ENCODE results near the gene PRUNE2. TPM values are rescaled to one million over a fixed set of nuclear protein-coding genes. Genes with fewer than 3 reads are reported as not detected.

Gene PRUNE2
- total and polyA plus RNA-seq, 4 donors = 38.1 to 558 (median 198) TPM

DNA sequence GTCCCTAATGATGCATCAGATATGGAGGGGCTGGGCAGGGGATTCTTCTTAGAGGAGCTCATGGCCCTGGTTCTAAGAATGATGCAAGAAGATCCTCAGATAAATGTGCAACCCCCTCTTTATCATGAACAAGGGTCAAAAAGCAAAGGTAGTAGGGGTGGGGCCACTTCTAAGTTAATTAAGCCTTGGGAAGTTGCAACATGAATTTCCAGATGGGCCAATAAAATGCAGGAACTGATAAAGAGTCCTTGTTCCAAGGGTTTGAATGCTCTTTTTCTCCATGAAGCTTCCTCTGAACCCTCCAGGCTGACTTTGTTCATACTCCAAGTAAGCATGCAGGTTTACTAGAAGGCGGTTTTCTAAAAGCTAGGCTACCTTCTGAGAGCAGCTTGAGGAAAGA is 116.1 kb downstream of the PRUNE2 start:
- no peak overlapping the region for H3K4me3 ChIP-seq (ENCODE audit: low read length in 2 of 2)
- intact Hi-C loops (cut with DNase I) = no loop called here
- no peak for ATAC-seq (ENCODE audit: low FRiP score)
- 96 to 98% methylated on average over 1 of the region's 1 CpG for WGBS, 2 donors
- no peaks in the 10 kb centered on the region for H3K4me1 ChIP-seq (ENCODE audit: control insufficient read depth in 1 of 2, insufficient read depth in 2 of 2, low read length in 2 of 2)
- H3K27ac ChIP-seq (ENCODE audit: low read depth in 1 of 2, low read length in 2 of 2) = no peak overlapping the region
- DNase-seq = no peak
- H3K9me3 ChIP-seq (ENCODE audit: control insufficient read depth, low read length) = no peaks in the 10 kb centered on the region
- H3K36me3 ChIP-seq (ENCODE audit: control insufficient read depth in 1 of 2, insufficient read depth in 2 of 2, low read length in 1 of 2) = peaks cover 0 to 3% of the 10 kb centered on the region in 2 donors
- no peaks in the 10 kb centered on the region for H3K27me3 ChIP-seq (ENCODE audit: control insufficient read depth in 1 of 2, insufficient read depth in 2 of 2, low read length in 1 of 2)

DNA sequence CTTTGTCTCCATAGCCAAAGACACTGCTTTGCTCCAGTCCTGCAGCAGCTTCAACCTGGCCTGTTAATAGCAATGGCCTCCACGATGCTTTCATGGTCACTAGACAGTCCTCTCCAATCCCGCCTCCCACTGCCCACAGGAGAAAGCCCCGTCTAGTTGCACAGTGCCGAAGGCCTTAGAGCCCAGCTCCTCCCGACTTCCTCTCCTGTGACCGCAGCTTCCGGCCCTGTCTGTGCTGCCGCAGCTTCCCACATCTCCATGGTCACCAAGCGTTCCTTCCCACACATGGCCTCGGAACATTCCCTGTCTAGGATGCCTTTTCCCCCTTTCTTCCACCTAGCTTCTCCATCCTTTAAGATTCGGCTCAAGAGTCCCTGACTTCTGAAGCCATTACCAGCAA is 118.2 kb downstream of the PRUNE2 start:
- Histone ChIP-seq H3K4me1 (ENCODE audit: control insufficient read depth in 1 of 2, insufficient read depth in 2 of 2, low read length in 2 of 2) (no peaks in the 10 kb centered on the region), H3K36me3 (ENCODE audit: control insufficient read depth in 1 of 2, insufficient read depth in 2 of 2, low read length in 1 of 2) (peaks cover 3% of the 10 kb centered on the region in 2 donors), H3K27me3 (ENCODE audit: control insufficient read depth in 1 of 2, insufficient read depth in 2 of 2, low read length in 1 of 2) (no peaks in the 10 kb centered on the region), H3K27ac (ENCODE audit: low read depth in 1 of 2, low read length in 2 of 2) (no peak overlapping the region), H3K4me3 (ENCODE audit: low read length in 2 of 2) (no peak overlapping the region), H3K9me3 (ENCODE audit: control insufficient read depth, low read length) (no peaks in the 10 kb centered on the region)
- DNase-seq (no peak), ATAC-seq (ENCODE audit: low FRiP score) (no peak)
- 93 to 94% methylated on average over 11 of the region's 11 CpGs for WGBS, 2 donors
- intact Hi-C loops (cut with DNase I) = no loop called here

DNA sequence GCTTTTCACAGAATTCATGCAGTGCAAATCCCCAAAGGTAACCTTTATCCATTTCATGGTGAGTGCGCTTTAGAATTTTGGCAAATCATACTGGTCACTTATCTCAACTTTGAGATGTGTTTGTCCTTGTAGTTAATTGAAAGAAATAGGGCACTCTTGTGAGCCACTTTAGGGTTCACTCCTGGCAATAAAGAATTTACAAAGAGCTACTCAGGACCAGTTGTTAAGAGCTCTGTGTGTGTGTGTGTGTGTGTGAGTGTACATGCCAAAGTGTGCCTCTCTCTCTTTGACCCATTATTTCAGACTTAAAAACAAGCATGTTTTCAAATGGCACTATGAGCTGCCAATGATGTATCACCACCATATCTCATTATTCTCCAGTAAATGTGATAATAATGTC is 120.4 kb downstream of the PRUNE2 start:
- DNase-seq = no peak
- no peaks in the 10 kb centered on the region for H3K9me3 ChIP-seq (ENCODE audit: control insufficient read depth, low read length)
- no peak overlapping the region for H3K27ac ChIP-seq (ENCODE audit: low read depth in 1 of 2, low read length in 2 of 2)
- H3K27me3 ChIP-seq (ENCODE audit: control insufficient read depth in 1 of 2, insufficient read depth in 2 of 2, low read length in 1 of 2) = no peaks in the 10 kb centered on the region
- intact Hi-C loops (cut with DNase I) = no loop called here
- no peaks in the 10 kb centered on the region for H3K4me1 ChIP-seq (ENCODE audit: control insufficient read depth in 1 of 2, insufficient read depth in 2 of 2, low read length in 2 of 2)
- H3K4me3 ChIP-seq (ENCODE audit: low read length in 2 of 2) = no peak overlapping the region
- H3K36me3 ChIP-seq (ENCODE audit: control insufficient read depth in 1 of 2, insufficient read depth in 2 of 2, low read length in 1 of 2) = peaks cover 3 to 4% of the 10 kb centered on the region in 2 donors
- no peak for ATAC-seq (ENCODE audit: low FRiP score)
- 90 to 93% methylated on average over 1 of the region's 1 CpG for WGBS, 2 donors

DNA sequence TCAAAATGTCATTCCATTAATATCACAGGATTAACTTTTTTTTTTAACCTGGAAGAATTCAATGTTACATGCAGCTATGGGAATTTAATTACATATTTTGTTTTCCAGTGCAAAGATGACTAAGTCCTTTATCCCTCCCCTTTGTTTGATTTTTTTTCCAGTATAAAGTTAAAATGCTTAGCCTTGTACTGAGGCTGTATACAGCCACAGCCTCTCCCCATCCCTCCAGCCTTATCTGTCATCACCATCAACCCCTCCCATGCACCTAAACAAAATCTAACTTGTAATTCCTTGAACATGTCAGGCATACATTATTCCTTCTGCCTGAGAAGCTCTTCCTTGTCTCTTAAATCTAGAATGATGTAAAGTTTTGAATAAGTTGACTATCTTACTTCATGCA is 121.0 kb downstream of the PRUNE2 start:
- ATAC-seq (ENCODE audit: low FRiP score) (no peak), DNase-seq (no peak)
- H3K36me3 ChIP-seq (ENCODE audit: control insufficient read depth in 1 of 2, insufficient read depth in 2 of 2, low read length in 1 of 2) = peaks cover 3 to 4% of the 10 kb centered on the region in 2 donors
- no peak overlapping the region for H3K4me3 ChIP-seq (ENCODE audit: low read length in 2 of 2)
- H3K9me3 ChIP-seq (ENCODE audit: control insufficient read depth, low read length) = no peaks in the 10 kb centered on the region
- intact Hi-C loops (cut with DNase I) = no loop called here
- H3K27ac ChIP-seq (ENCODE audit: low read depth in 1 of 2, low read length in 2 of 2) = no peak overlapping the region
- H3K4me1 ChIP-seq (ENCODE audit: control insufficient read depth in 1 of 2, insufficient read depth in 2 of 2, low read length in 2 of 2) = no peaks in the 10 kb centered on the region
- H3K27me3 ChIP-seq (ENCODE audit: control insufficient read depth in 1 of 2, insufficient read depth in 2 of 2, low read length in 1 of 2) = no peaks in the 10 kb centered on the region

DNA sequence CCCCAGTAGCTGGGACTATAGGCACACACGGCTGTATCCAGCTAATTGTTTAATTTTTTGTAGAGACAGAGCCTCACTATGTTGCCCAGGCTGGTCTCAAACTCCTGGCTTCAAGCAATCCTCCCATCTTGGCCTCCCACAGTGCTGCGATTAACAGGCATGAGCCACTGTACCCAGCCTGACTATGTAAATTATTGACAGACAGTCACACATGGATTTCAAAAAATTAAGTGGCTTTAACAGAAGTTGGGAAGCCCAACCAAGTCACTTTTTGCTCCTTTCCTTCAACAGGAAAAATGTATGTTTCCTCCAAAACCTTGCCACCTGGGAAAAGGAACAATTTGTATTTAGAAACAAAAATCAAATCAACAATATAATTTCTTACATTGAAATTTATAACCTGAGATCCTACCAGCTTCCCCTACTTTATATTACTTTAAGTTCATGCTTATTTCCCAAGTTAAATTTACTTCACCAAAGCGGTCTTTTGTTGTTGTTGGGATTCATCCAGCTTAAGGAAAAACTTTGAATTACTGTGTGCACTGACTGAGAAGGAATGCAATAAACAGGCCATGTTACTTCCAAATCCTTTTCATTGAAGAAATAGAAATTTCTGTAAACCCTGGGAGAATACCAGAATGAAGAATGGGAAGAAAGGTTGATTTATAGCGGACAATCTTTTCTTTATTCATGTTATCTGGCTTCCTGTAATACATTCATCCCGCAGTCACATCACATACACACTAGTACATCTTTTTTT is 133.0 kb downstream of the PRUNE2 start:
- H3K9me3 ChIP-seq (ENCODE audit: control insufficient read depth, low read length) = no peaks in the 10 kb centered on the region
- ATAC-seq (ENCODE audit: low FRiP score) = no peak
- H3K27me3 ChIP-seq (ENCODE audit: control insufficient read depth in 1 of 2, insufficient read depth in 2 of 2, low read length in 1 of 2) = no peaks in the 10 kb centered on the region
- H3K36me3 ChIP-seq (ENCODE audit: control insufficient read depth in 1 of 2, insufficient read depth in 2 of 2, low read length in 1 of 2) = no peaks in the 10 kb centered on the region
- intact Hi-C loops (cut with DNase I) = no loop called here
- 32 to 42% methylated on average over 5 of the region's 5 CpGs for WGBS, 2 donors
- peaks cover 3 to 8% of the 10 kb centered on the region in 2 donors for H3K4me1 ChIP-seq (ENCODE audit: control insufficient read depth in 1 of 2, insufficient read depth in 2 of 2, low read length in 2 of 2)
- H3K4me3 ChIP-seq (ENCODE audit: low read length in 2 of 2) = no peak overlapping the region
- peak overlapping the region in 1 of 2 donors; percentile 17 for H3K27ac ChIP-seq (ENCODE audit: low read depth in 1 of 2, low read length in 2 of 2)
- no peak for DNase-seq

DNA sequence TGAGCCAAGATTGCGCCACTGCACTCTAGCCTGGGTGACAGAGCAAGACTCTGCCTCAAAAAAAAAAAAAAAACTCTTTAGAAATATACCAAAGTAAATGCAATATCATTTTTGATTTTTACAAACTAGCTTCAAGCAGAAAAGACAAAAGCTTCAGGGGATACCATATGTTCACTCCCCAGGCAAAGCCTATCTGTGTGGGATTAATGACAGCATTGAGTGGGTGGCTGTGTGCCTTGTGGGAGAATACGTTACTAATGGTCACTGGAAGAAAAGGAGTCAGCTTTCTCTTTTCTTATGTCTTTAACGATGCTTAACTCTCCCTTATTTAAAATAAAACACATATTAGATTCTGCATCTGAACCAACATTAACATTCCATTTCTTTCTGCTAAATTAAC is 139.8 kb downstream of the PRUNE2 start:
- ATAC-seq (ENCODE audit: low FRiP score) = no peak
- intact Hi-C loops (cut with DNase I) = no loop called here
- Histone ChIP-seq H3K4me3 (ENCODE audit: low read length in 2 of 2) (no peak overlapping the region), H3K27me3 (ENCODE audit: control insufficient read depth in 1 of 2, insufficient read depth in 2 of 2, low read length in 1 of 2) (no peaks in the 10 kb centered on the region), H3K9me3 (ENCODE audit: control insufficient read depth, low read length) (no peaks in the 10 kb centered on the region), H3K36me3 (ENCODE audit: control insufficient read depth in 1 of 2, insufficient read depth in 2 of 2, low read length in 1 of 2) (peaks cover 0 to 2% of the 10 kb centered on the region in 2 donors), H3K4me1 (ENCODE audit: control insufficient read depth in 1 of 2, insufficient read depth in 2 of 2, low read length in 2 of 2) (no peaks in the 10 kb centered on the region), H3K27ac (ENCODE audit: low read depth in 1 of 2, low read length in 2 of 2) (no peak overlapping the region)
- DNase-seq = no peak
- 84 to 87% methylated on average over 3 of the region's 3 CpGs for WGBS, 2 donors

DNA sequence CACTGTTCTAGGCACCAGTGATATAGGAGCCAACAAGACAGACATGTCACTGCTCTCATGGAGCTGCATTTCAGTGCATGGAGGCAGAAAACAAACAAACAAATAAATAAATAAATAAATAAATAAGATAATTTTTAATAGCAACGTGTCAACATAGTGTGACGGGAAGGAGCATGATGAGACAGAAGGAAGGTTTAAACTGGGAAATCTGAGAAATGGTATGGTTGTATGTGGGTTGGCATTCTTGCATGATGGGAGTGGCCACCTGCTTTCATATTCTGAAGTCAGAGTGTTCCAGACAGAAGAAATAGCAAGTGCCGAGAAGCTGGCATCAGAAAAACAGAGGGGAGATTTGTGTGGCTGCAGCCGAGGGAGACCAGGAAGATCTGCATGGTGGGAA is 141.8 kb downstream of the PRUNE2 start, which contains the start of gene PCA3:
Gene PCA3, plus strand, starts transcription at position 301 of the 400 bp plus-strand sequence.
- no peak within 1 kb of the TSS for H3K27ac ChIP-seq (ENCODE audit: low read depth in 1 of 2, low read length in 2 of 2)
- no peaks in the 10 kb centered on the region for H3K27me3 ChIP-seq (ENCODE audit: control insufficient read depth in 1 of 2, insufficient read depth in 2 of 2, low read length in 1 of 2)
- ATAC-seq (ENCODE audit: low FRiP score) (no peak), DNase-seq (no peak)
- WGBS, 2 donors = 90 to 94% methylated on average over 4 of the region's 4 CpGs
- no peak within 1 kb of the TSS for H3K4me3 ChIP-seq (ENCODE audit: low read length in 2 of 2)
- H3K4me1 ChIP-seq (ENCODE audit: control insufficient read depth in 1 of 2, insufficient read depth in 2 of 2, low read length in 2 of 2) = no peaks in the 10 kb centered on the region
- no peaks in the 10 kb centered on the region for H3K9me3 ChIP-seq (ENCODE audit: control insufficient read depth, low read length)
- peaks cover 0 to 2% of the 10 kb centered on the region in 2 donors for H3K36me3 ChIP-seq (ENCODE audit: control insufficient read depth in 1 of 2, insufficient read depth in 2 of 2, low read length in 1 of 2)
- intact Hi-C loops (cut with DNase I) = loop anchor here in 1 of 2 donors (5.0 kb wide), 1 partner anchor 223 kb away; no protein-coding TSS in a partner anchor

DNA sequence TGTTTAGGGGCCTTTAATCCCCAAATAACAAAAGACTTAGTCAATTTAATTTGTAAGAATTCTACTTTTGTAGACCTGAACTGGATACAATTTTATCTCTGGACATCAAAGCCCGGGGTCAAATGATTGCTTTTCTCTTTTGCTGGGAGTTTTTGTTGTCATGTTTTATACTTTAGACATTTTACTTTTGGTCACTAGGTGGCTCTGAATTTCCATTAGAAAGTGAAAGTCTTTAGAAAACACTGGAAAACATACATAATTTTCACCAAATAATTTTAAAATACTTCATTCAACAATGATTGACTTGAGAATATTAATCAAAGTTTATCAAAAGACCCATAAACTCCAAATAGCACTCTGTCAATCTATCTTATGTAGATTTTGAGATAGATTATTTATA is 144.5 kb downstream of the PRUNE2 start:
- no peak for DNase-seq
- intact Hi-C loops (cut with DNase I) = loop anchor here in 1 of 2 donors (5.0 kb wide), 1 partner anchor 226 kb away; no protein-coding TSS in a partner anchor
- no peaks in the 10 kb centered on the region for H3K27me3 ChIP-seq (ENCODE audit: control insufficient read depth in 1 of 2, insufficient read depth in 2 of 2, low read length in 1 of 2)
- H3K9me3 ChIP-seq (ENCODE audit: control insufficient read depth, low read length) = no peaks in the 10 kb centered on the region
- 8 to 17% methylated on average over 1 of the region's 1 CpG for WGBS, 2 donors
- ATAC-seq (ENCODE audit: low FRiP score) = no peak
- no peak overlapping the region for H3K27ac ChIP-seq (ENCODE audit: low read depth in 1 of 2, low read length in 2 of 2)
- H3K4me3 ChIP-seq (ENCODE audit: low read length in 2 of 2) = no peak overlapping the region
- H3K4me1 ChIP-seq (ENCODE audit: control insufficient read depth in 1 of 2, insufficient read depth in 2 of 2, low read length in 2 of 2) = peaks cover 0 to 4% of the 10 kb centered on the region in 2 donors
- peaks cover 0 to 2% of the 10 kb centered on the region in 2 donors for H3K36me3 ChIP-seq (ENCODE audit: control insufficient read depth in 1 of 2, insufficient read depth in 2 of 2, low read length in 1 of 2)

DNA sequence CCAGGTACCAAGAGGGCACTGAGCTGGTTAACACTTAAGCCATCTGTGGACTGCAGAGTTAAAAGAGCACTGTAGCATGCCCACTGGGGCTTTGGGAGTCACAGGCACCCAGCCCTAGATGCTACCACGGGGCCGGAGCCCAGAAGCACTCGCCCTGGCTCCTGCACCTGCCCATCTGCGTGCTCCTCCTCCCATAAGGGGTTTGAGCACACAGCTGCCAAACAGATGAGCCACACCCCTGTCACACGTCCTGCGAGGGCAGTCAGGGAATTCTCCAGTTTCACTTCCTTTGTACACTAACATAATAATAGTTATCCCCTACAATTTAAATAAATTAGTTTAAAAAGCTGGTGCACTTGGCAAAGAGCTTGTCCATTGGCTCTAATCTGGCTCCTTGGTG is 146.2 kb downstream of the PRUNE2 start:
- intact Hi-C loops (cut with DNase I) = loop anchor here in 1 of 2 donors (5.0 kb wide), 1 partner anchor 228 kb away; no protein-coding TSS in a partner anchor
- no peak for ATAC-seq (ENCODE audit: low FRiP score)
- 70% methylated on average over 6 of the region's 6 CpGs for WGBS, 2 donors
- H3K4me1 ChIP-seq (ENCODE audit: control insufficient read depth in 1 of 2, insufficient read depth in 2 of 2, low read length in 2 of 2) = peaks cover 0 to 4% of the 10 kb centered on the region in 2 donors
- no peaks in the 10 kb centered on the region for H3K9me3 ChIP-seq (ENCODE audit: control insufficient read depth, low read length)
- H3K36me3 ChIP-seq (ENCODE audit: control insufficient read depth in 1 of 2, insufficient read depth in 2 of 2, low read length in 1 of 2) = no peaks in the 10 kb centered on the region
- H3K27ac ChIP-seq (ENCODE audit: low read depth in 1 of 2, low read length in 2 of 2) = no peak overlapping the region
- H3K4me3 ChIP-seq (ENCODE audit: low read length in 2 of 2) = no peak overlapping the region
- DNase-seq = no peak
- no peaks in the 10 kb centered on the region for H3K27me3 ChIP-seq (ENCODE audit: control insufficient read depth in 1 of 2, insufficient read depth in 2 of 2, low read length in 1 of 2)
